Right cardiac atrium (tissue), 5 donors: ENCODE results near the gene THSD4. TPM values are rescaled to one million over a fixed set of nuclear protein-coding genes. Genes with fewer than 3 reads are reported as not detected.

Experiments used
- ATAC-seq, 2 donors: fragments of 200-7000 bp; cut with Tn5 transposase; one replicate each; pipeline versions ENCODE4 v1.8.0 to v1.9.1; 2020; ENCODE audit warnings: moderate library complexity in 2 of 2, mild to moderate bottlenecking in 1 of 2
- DNase-seq, 3 donors: peaks; one replicate each; pipeline ENCODE4 v3.0.0-alpha.2; 2020
- H3K27ac ChIP-seq: one replicate; pipeline ENCODE4 v1.5.1; 2013; ENCODE audit warnings: mild to moderate bottlenecking, low read length, control low read depth, moderate library complexity
- H3K27me3 ChIP-seq: one replicate; pipeline ENCODE4 v1.6.1; 2013; ENCODE audit not compliant: control insufficient read depth, insufficient read depth
- H3K4me1 ChIP-seq: one replicate; pipeline ENCODE4 v1.6.1; 2013; ENCODE audit warnings: low read length; ENCODE audit not compliant: control insufficient read depth, insufficient read depth
- H3K4me3 ChIP-seq: one replicate; pipeline ENCODE4 v1.5.1; 2013; ENCODE audit warnings: low read length, control low read depth
- H3K9me3 ChIP-seq: one replicate; pipeline ENCODE4 v1.6.1; 2013; ENCODE audit warnings: low read length; ENCODE audit not compliant: control insufficient read depth
- WGBS: extraction: QIAGEN DNeasy Blood & Tissue Kit; methylation state at CpG from one replicate; pipeline ENCODE4 v1.1.7; 2013; 5-methylcytosine and 5-hydroxymethylcytosine counted together
- intact Hi-C, 4 donors: fragments of 100-400 bp; cut with DNase I; formaldehyde crosslinking; loops; one replicate each; pipeline versions ENCODE4 v1.11.0 to v1.14.0; 2022 to 2023
- polyA plus RNA-seq: library from polyadenylated mRNA; stranded (reverse); fragments of 200-250 nt; gene quantifications from one replicate; pipeline ENCODE4 v1.2.3, GENCODE V29; 2013
- total RNA-seq, 4 donors: library from RNA; stranded (reverse); fragmentation: NEBNext Ultra II Directional; extraction: Animal tissue kit (Norgen Biotek cat#: 25700); gene quantifications; one replicate each; pipeline ENCODE4 v1.2.1, GENCODE V29; 2021
- donor health status: healthy with polysubstance abuse.
- donor health status: DM: no; HTN: yes; CAD: no.
- donor health status: DM: no; HTN: no; CAD: no.
- donor health status: DM: no; HTN: yes; CAD: no; lungs with severe emphysema.
- donor health status: DM: yes; HTN: yes; CAD: no.

The THSD4 gene
- total and polyA plus RNA-seq, 5 donors: 40.5 to 93.8 (median 67.3) TPM

- Histone ChIP-seq H3K4me3 (no peak overlapping the region), H3K27me3 (no peaks in the 10 kb centered on the region), H3K9me3 (no peaks in the 10 kb centered on the region), H3K4me1 (no peaks in the 10 kb centered on the region), H3K27ac (no peak overlapping the region)
- intact Hi-C loops: no loop called here
- 67% methylated on average over 4 of the region's 4 CpGs for WGBS
- ATAC-seq: no peak
- DNase-seq: no peak
These were observed 357.3 kb downstream of the THSD4 start for GRCh38 chr15:71472566-71472965.

DNA sequence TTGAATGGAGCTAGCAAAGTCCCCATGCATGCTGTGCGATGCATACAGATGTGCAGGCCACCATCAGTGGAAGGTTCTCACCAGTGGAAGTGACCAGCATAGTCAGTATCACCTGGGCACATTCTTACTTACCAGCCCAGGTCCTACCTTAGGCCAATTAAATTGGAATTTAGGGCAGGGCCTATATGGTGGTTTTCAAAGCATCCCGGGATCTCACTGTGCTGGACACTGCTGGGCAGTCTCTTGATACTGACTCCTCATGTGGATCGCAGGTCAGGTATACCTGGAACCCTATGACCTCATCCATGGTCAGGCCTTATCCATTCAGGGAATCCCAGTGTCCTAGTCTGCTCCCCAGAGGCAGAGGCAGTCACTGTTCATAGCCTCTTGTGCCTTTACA is 358.5 kb downstream of the THSD4 start:
- intact Hi-C loops: no loop called here

DNA sequence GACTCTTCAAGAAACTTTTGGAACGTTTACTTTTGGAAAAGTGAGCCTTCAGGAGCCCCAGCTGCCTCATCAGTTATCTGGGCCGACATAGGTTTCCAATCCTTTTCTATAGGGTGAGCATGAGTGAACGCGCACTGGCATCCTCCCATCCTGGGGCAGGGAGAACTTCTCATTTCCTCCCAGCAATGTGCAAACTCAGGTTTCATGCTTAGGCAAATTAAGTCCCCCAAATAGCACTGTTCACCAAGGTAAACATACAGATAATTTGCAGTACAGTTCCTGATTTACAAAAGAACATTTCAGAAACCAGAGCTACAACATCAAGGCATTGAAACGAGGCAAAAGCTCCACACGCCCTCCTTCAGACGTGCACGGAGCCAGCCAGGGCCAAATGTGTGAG is 361.6 kb downstream of the THSD4 start:
- ATAC-seq (no peak), DNase-seq (no peak)
- Histone ChIP-seq H3K4me3 (no peak overlapping the region), H3K9me3 (no peaks in the 10 kb centered on the region), H3K27ac (no peak overlapping the region), H3K27me3 (no peaks in the 10 kb centered on the region), H3K4me1 (no peaks in the 10 kb centered on the region)
- intact Hi-C loops: no loop called here
- 70% methylated on average over 8 of the region's 8 CpGs for WGBS

More for the DNA sequence above, 358.5 kb downstream of the THSD4 start:
- no peaks in the 10 kb centered on the region for H3K9me3 ChIP-seq
- no peak for DNase-seq
- H3K4me3 ChIP-seq: no peak overlapping the region
- H3K27me3 ChIP-seq: no peaks in the 10 kb centered on the region
- 96% methylated on average over 3 of the region's 3 CpGs for WGBS
- H3K4me1 ChIP-seq: no peaks in the 10 kb centered on the region
- no peak overlapping the region for H3K27ac ChIP-seq
- ATAC-seq: no peak

DNA sequence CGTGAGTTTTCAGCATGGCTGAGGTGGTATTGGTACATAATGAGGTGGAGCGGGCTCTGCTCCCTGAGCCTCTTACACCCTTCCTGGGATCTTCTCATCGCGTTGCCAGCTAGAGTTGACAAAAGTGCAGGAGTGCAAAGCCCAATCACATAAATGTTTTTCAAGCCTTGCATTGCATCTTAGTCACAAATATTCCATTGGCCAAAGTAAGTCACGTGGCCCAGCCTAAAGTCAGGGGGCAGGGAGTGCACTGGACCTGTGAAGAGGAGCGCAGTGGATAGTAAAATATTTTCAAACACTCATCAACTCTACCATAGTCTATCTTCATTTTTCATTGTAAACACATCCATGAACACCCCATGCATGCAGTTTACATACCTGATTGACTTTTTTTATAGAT is 365.3 kb downstream of the THSD4 start:
- intact Hi-C loops: no loop called here

DNA sequence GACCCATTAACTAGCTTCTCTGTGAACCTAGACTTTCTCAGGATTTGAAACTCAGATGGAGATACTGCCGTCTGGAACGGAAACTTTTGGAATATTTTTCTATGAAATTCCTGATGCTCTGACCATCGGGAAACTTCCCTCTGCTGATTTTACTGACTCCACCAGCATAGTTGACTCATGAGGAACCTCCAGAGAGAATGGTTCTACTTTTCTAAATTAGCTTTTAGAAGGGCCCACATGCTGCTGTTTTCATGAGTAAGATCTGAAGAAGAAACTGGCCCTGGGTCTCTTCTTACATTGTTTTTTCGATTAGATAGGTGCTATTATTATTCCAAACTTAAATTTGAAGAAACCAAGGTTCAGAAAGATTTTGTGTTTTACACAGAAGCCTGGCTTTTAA is 368.8 kb downstream of the THSD4 start:
- DNase-seq: no peak
- no peaks in the 10 kb centered on the region for H3K4me1 ChIP-seq
- H3K27me3 ChIP-seq: no peaks in the 10 kb centered on the region
- WGBS: 68% methylated on average over 4 of the region's 4 CpGs
- intact Hi-C loops: no loop called here
- no peak overlapping the region for H3K27ac ChIP-seq
- no peak overlapping the region for H3K4me3 ChIP-seq
- no peaks in the 10 kb centered on the region for H3K9me3 ChIP-seq
- ATAC-seq: no peak

More for the DNA sequence above, 365.3 kb downstream of the THSD4 start:
- Histone ChIP-seq H3K4me1 (no peaks in the 10 kb centered on the region), H3K9me3 (no peaks in the 10 kb centered on the region), H3K4me3 (no peak overlapping the region), H3K27ac (no peak overlapping the region), H3K27me3 (no peaks in the 10 kb centered on the region)
- 75% methylated on average over 6 of the region's 6 CpGs for WGBS
- no peak for ATAC-seq
- DNase-seq: no peak

GRCh38 chr15:71485094-71485693 is 369.9 kb downstream of the THSD4 start:
- DNase-seq (no peak), ATAC-seq (no peak)
- intact Hi-C loops: no loop called here
- no peak overlapping the region for H3K27ac ChIP-seq
- no peaks in the 10 kb centered on the region for H3K27me3 ChIP-seq
- H3K9me3 ChIP-seq: no peaks in the 10 kb centered on the region
- H3K4me3 ChIP-seq: no peak overlapping the region
- 85% methylated on average over 2 of the region's 2 CpGs for whole genome bisulfite sequencing
- no peaks in the 10 kb centered on the region for H3K4me1 ChIP-seq

- WGBS: 89% methylated on average over 3 of the region's 3 CpGs
- DNase-seq (no peak), ATAC-seq (no peak)
- Histone ChIP-seq H3K27me3 (no peaks in the 10 kb centered on the region), H3K9me3 (no peaks in the 10 kb centered on the region), H3K27ac (no peak overlapping the region), H3K4me3 (no peak overlapping the region), H3K4me1 (peaks cover 2% of the 10 kb centered on the region)
- intact Hi-C loops: no loop called here
These were observed 374.3 kb downstream of the THSD4 start for GRCh38 chr15:71489570-71489969.

DNA sequence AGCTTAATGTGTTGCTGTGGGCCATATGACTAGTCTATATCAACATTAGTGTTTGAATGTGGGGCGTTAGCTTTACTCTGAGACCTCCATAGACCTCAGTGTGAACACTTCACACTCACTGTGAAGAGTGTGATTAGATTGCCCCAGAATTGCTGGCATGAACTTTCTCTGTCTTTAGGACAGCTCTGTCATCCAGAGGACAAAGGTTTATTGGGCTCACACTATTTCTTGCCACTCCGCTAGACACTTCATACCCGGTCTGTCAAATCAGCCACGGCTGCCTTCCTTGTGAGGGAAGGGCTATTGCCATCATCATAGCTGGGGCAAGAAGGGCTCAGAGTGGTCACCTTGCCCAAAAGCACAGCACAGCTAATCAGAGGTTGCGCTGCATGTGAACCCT is 378.3 kb downstream of the THSD4 start:
- Histone ChIP-seq H3K27ac (peak overlapping the region; percentile 47), H3K4me1 (peaks cover 5% of the 10 kb centered on the region), H3K27me3 (no peaks in the 10 kb centered on the region), H3K9me3 (no peaks in the 10 kb centered on the region), H3K4me3 (no peak overlapping the region)
- DNase-seq (no peak), ATAC-seq (peak; percentile 47 to 62)
- WGBS: 59% methylated on average over 5 of the region's 5 CpGs
- intact Hi-C loops: no loop called here

DNA sequence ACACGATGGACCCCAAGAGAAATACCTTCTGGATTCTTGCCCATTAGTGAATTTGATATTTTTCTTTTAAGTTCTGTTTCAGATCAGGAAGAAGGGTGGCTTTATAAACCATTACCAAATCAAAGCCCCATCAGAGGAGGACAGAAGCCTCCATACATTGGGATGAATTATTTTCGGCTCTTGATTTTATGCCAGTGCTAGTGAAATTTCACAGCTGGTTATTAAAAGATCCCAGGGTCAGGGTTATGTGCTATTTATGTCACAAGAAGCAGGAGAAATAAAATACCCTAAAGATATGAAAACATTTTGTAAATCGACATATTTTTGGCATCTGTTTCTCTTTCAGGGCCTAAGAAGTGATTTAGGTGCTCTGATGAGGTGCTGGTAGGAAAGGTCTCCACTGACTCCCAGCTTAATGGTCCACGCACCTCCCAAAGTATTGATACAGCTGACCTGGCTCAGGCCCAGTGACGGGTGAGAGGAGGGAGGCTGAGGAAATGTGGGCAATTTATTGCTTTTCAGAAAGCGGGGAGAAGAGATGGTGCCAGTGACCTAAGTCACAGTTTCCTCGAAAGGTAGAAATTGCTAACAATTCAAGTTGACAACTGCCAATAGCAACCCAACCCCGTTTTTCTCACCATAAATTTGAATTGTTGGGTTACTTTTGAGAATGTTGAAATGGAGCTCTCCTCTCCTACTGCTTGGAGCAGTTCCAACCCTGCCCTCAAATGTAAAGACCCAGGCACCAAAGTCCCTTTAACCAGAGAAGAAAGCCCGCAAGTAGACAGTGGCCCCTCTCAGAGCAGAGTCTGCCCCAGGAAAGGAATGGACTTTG is 379.5 kb downstream of the THSD4 start:
- no peaks in the 10 kb centered on the region for H3K9me3 ChIP-seq
- ATAC-seq (no peak), DNase-seq (no peak)
- H3K4me1 ChIP-seq: peaks cover 5% of the 10 kb centered on the region
- intact Hi-C loops: no loop called here
- H3K27me3 ChIP-seq: no peaks in the 10 kb centered on the region
- WGBS: 54% methylated on average over 9 of the region's 9 CpGs
- no peak overlapping the region for H3K4me3 ChIP-seq
- H3K27ac ChIP-seq: peak overlapping the region; percentile 91

DNA sequence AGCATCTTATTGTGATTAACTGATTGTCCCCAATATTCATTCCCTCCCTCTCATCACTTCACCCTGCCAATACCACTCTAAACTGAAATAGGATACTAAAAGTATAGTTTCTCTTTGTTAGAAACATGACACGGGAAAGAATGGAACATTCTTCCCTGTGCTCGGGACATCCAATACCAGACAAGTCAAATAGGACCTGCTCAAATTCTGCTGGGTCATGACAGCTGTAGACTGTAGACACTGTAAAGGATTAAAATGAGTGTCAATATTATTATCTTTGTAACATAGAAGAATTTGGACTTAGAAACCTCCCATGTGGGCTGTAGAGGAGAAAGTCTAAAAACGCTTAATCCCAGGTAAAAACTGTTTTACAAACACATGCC is 380.1 kb downstream of the THSD4 start:
- WGBS: 52% methylated on average over 3 of the region's 3 CpGs
- no peaks in the 10 kb centered on the region for H3K9me3 ChIP-seq
- intact Hi-C loops: no loop called here
- peaks cover 5% of the 10 kb centered on the region for H3K4me1 ChIP-seq
- ATAC-seq: no peak
- DNase-seq: no peak
- H3K27me3 ChIP-seq: no peaks in the 10 kb centered on the region
- H3K27ac ChIP-seq: peak overlapping the region; percentile 91
- H3K4me3 ChIP-seq: no peak overlapping the region

DNA sequence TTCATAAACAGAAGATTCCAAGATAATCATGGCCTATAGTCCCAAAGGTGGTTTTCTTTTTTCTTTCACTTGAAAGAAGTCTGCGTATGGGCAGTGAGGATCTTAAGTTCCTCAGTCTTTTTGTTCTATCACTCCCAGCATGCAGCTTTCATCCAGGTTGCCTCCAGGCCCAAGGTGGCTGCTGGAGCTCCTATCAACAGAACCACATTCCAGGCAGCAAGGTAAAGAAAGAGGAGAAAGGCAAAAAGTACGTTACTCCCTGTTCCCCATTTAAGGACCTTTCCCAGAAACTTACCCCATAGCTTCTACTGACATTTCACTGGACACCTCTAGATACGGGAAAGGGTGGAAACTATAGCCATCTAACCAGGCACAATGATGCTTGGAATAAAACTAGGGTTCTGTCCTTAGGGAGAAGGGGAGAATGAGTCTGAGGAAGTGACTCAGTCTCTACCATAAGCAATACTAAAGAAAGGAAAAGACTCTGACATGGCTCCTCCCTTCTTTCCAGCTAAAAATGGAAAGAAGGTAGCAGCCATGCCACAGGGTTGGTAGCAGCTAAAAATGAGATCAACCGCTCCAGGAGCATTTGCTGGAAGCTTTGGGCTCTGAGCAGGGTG is 381.2 kb downstream of the THSD4 start:
- peaks cover 5% of the 10 kb centered on the region for H3K4me1 ChIP-seq
- DNase-seq (no peak), ATAC-seq (peak in 1 of 2 donors; percentile 58)
- WGBS: 47% methylated on average over 4 of the region's 4 CpGs
- no peak overlapping the region for H3K4me3 ChIP-seq
- intact Hi-C loops: no loop called here
- H3K27me3 ChIP-seq: no peaks in the 10 kb centered on the region
- H3K27ac ChIP-seq: peak overlapping the region; percentile 30
- H3K9me3 ChIP-seq: no peaks in the 10 kb centered on the region
